Measurements from ENCODE around the gene DLX3. TPM values are rescaled to one million over a fixed set of nuclear protein-coding genes. Genes with fewer than 3 reads are reported as not detected.

Gene DLX3
- total RNA-seq, 4 donors from 2014 or later = 0.28 TPM; not detected in 3

DNA sequence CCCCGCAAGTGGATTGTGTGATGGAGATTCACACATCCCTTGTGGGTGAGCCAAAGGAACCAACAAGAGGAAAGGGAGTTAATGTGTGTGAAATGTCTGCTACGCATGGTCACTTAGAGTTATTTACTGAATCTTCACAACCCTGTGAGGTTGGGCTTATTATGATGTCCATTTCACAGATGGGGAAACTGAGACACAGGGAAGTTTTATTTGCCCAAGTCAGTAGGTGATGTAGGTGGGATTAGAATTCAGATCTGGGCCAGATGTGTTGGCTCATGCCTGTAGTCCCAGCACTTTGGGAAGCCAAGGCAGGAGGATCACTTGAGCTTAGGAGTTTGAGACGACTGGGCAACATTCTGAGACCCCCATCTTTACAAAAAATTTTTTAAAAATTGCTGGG is 37.7 kb downstream of the DLX3 start:
- H3K27ac ChIP-seq = no peak overlapping the region
- intact Hi-C loops (cut with DNase I; ENCODE audit: low total_unique reads) = no loop called here
- H3K27me3 ChIP-seq = peaks cover 0 to 2% of the 10 kb centered on the region in 2 donors
- no peaks in the 10 kb centered on the region for H3K4me1 ChIP-seq
- no peak overlapping the region for H3K4me3 ChIP-seq
- H3K9me3 ChIP-seq = no peaks in the 10 kb centered on the region
- no peak for DNase-seq
- TF ChIP-seq, protein P1, sequence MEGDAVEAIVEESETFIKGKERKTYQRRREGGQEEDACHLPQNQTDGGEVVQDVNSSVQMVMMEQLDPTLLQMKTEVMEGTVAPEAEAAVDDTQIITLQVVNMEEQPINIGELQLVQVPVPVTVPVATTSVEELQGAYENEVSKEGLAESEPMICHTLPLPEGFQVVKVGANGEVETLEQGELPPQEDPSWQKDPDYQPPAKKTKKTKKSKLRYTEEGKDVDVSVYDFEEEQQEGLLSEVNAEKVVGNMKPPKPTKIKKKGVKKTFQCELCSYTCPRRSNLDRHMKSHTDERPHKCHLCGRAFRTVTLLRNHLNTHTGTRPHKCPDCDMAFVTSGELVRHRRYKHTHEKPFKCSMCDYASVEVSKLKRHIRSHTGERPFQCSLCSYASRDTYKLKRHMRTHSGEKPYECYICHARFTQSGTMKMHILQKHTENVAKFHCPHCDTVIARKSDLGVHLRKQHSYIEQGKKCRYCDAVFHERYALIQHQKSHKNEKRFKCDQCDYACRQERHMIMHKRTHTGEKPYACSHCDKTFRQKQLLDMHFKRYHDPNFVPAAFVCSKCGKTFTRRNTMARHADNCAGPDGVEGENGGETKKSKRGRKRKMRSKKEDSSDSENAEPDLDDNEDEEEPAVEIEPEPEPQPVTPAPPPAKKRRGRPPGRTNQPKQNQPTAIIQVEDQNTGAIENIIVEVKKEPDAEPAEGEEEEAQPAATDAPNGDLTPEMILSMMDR (IDR thresholded peaks at IDR 0.05) = no peak
- no peak for TF ChIP-seq POLR2A (IDR thresholded peaks at IDR 0.05)
- no peaks in the 10 kb centered on the region for H3K36me3 ChIP-seq

DNA sequence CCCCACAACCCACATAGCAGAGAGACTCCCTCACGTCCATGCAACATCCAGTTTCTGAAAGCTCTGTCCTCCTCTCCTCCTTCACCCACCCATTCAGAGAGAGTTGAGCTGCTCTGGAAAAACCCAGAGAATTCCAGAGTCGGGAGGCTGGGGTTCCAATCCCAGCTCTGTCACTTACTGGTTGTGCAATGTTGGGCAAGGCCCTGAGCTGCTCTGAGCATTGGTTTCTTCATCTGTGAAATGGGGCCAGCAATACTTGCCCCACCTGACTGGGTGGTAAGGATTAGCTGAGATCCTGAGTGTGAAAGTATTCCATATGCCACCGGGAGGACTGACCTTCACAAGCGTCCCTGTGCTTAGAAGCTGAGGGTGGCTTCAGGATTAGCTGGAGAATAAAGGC is 38.2 kb downstream of the DLX3 start:
- Histone ChIP-seq H3K36me3 (no peaks in the 10 kb centered on the region), H3K9me3 (no peaks in the 10 kb centered on the region), H3K4me3 (no peak overlapping the region), H3K4me1 (no peaks in the 10 kb centered on the region), H3K27ac (no peak overlapping the region), H3K27me3 (no peaks in the 10 kb centered on the region)
- no peak for DNase-seq
- TF ChIP-seq POLR2A (IDR thresholded peaks at IDR 0.05) = no peak
- TF ChIP-seq, protein P1 (IDR thresholded peaks at IDR 0.05) = no peak
- intact Hi-C loops (cut with DNase I; ENCODE audit: low total_unique reads) = no loop called here

DNA sequence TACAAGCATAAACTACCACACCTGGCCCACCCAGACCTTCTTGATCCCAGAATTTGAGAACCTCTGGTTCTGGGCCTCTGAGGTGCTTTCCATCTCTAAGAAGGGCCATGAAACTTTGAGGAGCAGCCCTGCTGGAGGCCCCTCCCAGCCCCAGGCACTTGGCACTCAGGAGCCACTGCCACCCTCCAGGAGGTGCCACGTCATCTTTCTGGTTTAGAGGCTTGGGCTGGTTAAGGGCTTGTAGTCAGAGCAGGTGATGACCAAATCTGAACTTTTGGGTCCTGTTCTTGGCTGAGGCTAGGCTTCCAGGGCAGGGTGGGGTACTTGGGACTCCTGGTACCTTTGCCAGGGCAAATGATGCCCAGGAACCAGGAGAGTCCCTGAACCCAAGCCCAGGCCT is 39.9 kb downstream of the DLX3 start:
- no peak for TF ChIP-seq POLR2A (IDR thresholded peaks at IDR 0.05)
- TF ChIP-seq, protein P1 (IDR thresholded peaks at IDR 0.05) = no peak
- Histone ChIP-seq H3K9me3 (no peaks in the 10 kb centered on the region), H3K4me3 (no peak overlapping the region), H3K36me3 (no peaks in the 10 kb centered on the region), H3K27me3 (no peaks in the 10 kb centered on the region), H3K27ac (no peak overlapping the region), H3K4me1 (no peaks in the 10 kb centered on the region)
- intact Hi-C loops (cut with DNase I; ENCODE audit: low total_unique reads) = no loop called here
- DNase-seq = no peak

DNA sequence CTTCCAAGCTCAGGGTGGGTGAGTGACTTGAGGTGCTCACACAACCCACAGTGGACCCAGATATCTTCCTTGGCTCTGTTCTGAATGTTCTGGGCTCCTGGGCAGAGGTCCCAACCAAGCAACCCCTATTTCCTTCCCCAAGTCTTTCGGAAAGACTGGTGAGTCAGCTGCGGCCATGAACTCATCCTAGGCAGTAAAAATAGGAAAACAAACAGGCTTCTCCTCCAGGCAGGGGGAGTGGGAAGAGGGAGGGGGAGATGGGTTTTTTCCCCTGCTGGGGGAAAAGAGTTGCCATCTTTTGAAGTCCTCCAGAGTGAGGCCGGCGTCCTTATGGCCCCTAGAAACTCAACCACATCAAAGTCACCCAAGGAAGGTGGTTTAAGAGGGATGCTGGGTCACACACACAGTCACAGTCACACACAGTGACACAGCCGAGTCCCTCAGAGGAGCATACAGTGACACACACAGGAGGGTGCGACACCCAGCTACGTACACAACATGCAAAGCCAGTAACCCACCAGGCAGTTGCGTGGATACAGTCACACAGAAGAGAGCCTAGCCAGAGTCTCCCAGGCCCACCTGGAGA is 42.0 kb downstream of the DLX3 start:
- Histone ChIP-seq H3K9me3 (no peaks in the 10 kb centered on the region), H3K4me1 (no peaks in the 10 kb centered on the region), H3K27ac (no peak overlapping the region), H3K27me3 (no peaks in the 10 kb centered on the region), H3K36me3 (no peaks in the 10 kb centered on the region), H3K4me3 (no peak overlapping the region)
- no peak for DNase-seq
- no peak for TF ChIP-seq POLR2A (IDR thresholded peaks at IDR 0.05)
- TF ChIP-seq, protein P1 (IDR thresholded peaks at IDR 0.05) = no peak
- intact Hi-C loops (cut with DNase I; ENCODE audit: low total_unique reads) = no loop called here

DNA sequence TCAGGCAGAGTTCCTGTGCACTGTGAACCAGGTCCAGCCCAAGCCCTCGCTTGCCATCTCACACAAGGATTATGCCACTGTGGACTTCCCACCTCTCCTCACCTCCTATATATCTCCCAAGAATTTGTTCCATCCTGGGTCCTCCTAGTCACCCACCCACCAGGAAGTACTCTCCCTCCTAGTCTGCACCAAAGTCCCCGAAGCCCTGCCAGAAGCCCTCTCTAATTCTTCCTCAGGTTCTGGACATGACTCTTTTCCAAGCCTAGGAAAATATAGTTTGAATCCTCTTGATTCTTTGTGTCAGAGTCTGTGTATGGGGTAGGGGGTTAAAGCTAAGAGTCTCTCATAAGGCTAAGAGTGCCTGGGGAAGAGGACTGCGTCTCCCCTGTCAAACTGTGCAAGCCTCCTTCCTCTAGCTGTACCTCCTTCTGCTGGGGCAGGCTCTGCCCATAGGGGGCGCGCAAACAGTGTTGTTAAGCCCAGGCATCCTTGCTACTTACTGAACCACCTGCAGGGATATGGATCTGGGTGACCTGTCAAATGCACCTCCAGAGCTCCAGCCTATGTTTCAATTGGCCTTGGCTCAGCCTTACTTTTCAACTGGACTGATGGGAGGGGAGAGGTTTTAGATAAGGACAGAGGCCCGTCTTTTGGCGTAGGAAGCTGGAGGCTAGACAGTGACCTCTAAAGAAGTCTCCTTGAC is 42.7 kb downstream of the DLX3 start:
- H3K27me3 ChIP-seq = no peaks in the 10 kb centered on the region
- H3K27ac ChIP-seq = no peak overlapping the region
- intact Hi-C loops (cut with DNase I; ENCODE audit: low total_unique reads) = no loop called here

More for the DNA sequence above, 42.7 kb downstream of the DLX3 start:
- DNase-seq = peak; percentile 54 to 55
- Histone ChIP-seq H3K4me1 (no peaks in the 10 kb centered on the region), H3K9me3 (no peaks in the 10 kb centered on the region), H3K36me3 (no peaks in the 10 kb centered on the region), H3K4me3 (no peak overlapping the region)
- TF ChIP-seq, protein P1 (IDR thresholded peaks at IDR 0.05) = peak; percentile 49 to 64 (median 58)
- TF ChIP-seq POLR2A (IDR thresholded peaks at IDR 0.05) = no peak

Measured in uterus (tissue), 4 donors.